ENCODE data around the gene RAX.

DNA sequence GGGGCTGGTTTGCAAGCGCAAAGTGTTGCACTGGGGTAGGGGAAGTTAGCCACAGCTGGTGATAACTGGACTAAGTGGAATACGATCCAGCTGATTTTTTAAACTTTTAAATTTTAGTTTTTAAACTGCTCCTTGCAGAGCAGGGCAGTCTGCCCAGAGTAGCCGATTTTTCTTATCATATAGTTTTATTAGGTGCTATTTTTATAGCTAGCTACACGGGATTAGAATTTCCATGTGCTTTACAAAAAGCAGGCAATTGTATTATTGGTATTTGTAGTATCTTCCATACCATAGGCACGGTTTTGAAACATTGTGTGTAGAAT is 35.6 kb upstream of the RAX start:
- TF ChIP-seq, protein P1, sequence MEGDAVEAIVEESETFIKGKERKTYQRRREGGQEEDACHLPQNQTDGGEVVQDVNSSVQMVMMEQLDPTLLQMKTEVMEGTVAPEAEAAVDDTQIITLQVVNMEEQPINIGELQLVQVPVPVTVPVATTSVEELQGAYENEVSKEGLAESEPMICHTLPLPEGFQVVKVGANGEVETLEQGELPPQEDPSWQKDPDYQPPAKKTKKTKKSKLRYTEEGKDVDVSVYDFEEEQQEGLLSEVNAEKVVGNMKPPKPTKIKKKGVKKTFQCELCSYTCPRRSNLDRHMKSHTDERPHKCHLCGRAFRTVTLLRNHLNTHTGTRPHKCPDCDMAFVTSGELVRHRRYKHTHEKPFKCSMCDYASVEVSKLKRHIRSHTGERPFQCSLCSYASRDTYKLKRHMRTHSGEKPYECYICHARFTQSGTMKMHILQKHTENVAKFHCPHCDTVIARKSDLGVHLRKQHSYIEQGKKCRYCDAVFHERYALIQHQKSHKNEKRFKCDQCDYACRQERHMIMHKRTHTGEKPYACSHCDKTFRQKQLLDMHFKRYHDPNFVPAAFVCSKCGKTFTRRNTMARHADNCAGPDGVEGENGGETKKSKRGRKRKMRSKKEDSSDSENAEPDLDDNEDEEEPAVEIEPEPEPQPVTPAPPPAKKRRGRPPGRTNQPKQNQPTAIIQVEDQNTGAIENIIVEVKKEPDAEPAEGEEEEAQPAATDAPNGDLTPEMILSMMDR (IDR thresholded peaks at IDR 0.05) = no peak
- no peak for TF ChIP-seq POLR2A (IDR thresholded peaks at IDR 0.05)
